LNCaP clone FGC (cell line): Measurements from ENCODE around the gene CADPS.

ENCODE experiments used
- DNase-seq: peaks from one replicate; pipeline ENCODE4 v3.0.0-alpha.2; 2011; ENCODE audit warnings: low read depth
- H3K4me3 ChIP-seq: 2 replicates; pipeline ENCODE4 v1.5.1; 2011; ENCODE audit warnings: mild to moderate bottlenecking, low read depth, low read length, control low read depth
- TF ChIP-seq, protein P1 (sequence below): IDR thresholded peaks from 2 replicates; pipeline ENCODE4 v1.5.1; 2012; ENCODE audit warnings: mild to moderate bottlenecking; ENCODE audit not compliant: control insufficient read depth, insufficient read depth; ENCODE audit errors: extremely low read depth

The CADPS gene

DNA sequence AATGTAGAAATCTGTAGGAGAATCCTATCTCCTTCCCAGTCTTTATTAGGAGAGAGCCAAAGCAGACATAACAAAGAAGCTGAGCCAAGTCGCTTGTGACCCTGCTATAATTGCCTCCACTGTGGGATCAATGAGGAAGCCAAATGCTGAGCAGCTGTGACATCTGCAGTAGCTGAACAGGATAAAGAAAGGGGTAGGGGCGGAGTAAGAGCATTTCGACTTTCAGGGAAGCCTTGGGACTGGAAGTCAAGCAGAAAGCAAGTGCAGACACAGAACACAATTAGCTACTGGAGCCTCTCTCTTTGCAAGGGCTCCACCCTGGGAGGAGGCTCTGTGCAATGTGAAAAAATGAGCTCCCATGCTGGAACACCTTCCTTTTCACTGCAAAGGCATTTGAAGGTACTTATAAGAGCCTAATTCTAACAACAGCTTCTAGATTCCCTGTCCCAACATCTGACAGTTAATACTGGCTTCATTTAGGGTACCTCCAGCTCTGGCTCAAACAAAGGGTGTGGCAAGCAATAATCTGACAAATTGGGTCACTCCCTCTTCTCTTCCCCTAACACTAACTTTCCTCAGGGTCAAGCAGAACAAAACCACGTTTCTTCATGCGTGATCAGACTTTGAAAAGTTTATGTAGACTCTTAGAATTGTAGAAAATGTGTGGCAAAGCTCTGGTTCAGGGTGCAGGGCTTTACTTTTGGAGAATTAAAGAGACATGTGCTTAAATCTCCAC, 166.4 kb downstream of the CADPS start:
- TF ChIP-seq, protein P1, sequence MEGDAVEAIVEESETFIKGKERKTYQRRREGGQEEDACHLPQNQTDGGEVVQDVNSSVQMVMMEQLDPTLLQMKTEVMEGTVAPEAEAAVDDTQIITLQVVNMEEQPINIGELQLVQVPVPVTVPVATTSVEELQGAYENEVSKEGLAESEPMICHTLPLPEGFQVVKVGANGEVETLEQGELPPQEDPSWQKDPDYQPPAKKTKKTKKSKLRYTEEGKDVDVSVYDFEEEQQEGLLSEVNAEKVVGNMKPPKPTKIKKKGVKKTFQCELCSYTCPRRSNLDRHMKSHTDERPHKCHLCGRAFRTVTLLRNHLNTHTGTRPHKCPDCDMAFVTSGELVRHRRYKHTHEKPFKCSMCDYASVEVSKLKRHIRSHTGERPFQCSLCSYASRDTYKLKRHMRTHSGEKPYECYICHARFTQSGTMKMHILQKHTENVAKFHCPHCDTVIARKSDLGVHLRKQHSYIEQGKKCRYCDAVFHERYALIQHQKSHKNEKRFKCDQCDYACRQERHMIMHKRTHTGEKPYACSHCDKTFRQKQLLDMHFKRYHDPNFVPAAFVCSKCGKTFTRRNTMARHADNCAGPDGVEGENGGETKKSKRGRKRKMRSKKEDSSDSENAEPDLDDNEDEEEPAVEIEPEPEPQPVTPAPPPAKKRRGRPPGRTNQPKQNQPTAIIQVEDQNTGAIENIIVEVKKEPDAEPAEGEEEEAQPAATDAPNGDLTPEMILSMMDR, result no peak
- DNase-seq, result no peak
- no peak overlapping the region for H3K4me3 ChIP-seq

DNA sequence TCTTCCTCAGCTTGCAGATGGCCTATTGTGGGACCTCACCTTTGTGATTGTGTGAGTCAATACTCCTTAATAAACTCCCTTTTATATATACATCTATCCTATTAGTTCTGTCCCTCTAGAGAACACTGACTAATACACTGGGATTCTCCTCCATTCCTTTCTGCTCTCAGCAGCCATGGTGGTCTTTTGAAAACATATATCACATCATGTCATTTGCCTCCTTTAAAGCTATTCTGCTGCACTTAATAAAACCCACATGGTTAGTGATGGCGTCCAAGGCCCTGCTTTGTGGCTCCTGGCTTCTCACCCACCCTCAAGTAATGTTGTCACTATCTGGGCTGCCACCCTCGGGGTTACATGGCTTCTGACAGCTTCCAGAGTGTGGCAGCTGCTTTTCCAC, 169.5 kb downstream of the CADPS start:
- no peak overlapping the region for H3K4me3 ChIP-seq
- DNase-seq, result no peak
- TF ChIP-seq, protein P1, result no peak

DNA sequence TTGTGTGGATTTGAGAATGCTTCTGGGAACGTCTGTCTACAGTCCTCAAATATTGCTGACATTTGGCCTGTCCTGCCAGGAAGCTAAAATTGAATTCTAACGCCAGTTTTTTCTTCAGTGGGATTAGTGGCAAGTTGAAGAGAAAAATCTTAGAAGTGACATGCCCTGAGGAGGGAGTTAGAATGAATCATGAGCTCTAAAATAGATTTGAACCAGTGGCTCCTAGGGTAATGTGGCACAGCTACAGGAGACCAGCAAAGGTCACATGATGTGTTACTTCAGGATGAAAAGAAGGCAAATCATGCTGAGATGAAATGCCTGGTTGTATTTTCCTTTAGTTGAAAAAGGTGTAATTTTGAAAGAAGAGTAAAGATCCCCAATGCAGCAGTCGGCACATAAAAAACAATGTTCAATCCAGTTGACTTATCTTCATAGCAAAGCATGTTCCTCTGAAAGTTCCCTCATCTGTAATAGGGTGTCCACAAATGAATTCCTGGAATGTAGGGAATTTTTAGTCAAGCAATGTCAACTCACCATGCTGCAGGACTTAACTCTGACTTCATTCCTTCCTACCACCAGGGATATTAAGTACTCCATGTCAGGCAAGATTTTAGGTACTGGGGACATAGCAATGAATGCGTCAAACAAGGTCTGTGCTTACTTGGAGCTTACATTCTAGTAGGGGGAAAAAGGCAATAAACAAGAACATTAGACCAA, 171.6 kb downstream of the CADPS start:
- no peak overlapping the region for H3K4me3 ChIP-seq
- no peak for DNase-seq
- TF ChIP-seq, protein P1, result no peak

DNA sequence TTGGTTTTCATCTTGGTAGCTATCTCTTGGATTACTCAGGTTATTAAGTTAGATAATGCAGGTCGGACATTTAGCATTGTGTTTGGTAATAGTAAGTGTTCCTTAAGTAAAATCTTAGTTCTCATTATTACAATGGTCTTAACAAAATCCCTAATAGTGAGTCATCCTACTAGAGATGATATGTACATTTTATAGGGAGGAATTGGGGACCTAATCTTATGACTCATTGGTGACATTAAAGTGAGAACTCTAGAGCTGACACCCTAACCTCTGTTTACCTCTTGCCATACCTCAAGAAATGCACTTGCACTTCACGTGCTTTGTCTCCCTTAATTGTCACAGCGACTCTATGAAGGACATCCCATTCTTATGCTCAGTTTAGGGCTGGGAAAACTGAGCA, 174.9 kb downstream of the CADPS start:
- no peak overlapping the region for H3K4me3 ChIP-seq
- no peak for DNase-seq
- TF ChIP-seq, protein P1, result no peak

DNA sequence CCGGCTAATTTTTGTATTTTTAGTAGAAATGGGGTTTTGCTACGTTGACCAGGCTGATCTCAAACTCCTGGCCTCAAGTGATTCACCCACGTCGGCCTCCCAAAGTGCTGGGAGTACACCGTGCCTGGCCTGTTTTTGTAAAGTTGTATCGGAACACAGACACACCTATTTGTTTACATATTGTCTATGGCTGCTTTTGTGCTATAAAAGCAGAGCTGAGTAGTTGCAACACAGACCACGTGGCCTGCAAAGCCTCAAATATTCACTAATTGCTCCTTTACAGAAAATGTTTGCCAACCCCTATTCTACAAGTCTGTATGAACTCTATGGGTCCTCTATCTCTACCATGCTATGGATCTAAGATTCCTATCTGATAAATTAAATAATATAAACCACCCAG, 175.5 kb downstream of the CADPS start:
- no peak overlapping the region for H3K4me3 ChIP-seq
- TF ChIP-seq, protein P1, result no peak
- no peak for DNase-seq

DNA sequence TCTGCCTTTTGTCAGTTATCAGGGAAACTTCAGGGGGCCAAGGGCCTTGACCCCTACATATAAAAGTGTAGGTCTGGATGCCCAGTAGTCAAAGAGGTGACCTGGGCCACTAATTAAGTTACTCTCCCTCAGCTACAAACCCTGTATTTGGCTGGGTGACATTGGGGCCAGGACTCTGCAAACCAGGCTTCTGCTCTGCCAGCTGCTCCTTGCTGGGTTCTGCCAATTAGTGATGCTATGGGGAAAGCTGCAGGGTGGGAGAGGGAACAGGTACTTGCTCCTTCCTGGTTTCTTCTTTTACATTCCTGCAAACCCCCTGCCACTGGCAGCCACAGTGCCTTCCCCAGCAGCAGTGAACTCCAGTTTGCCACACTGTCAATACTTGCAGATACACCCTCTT, 179.2 kb downstream of the CADPS start:
- no peak for DNase-seq
- H3K4me3 ChIP-seq, result no peak overlapping the region
- TF ChIP-seq, protein P1, result no peak
